GM21360 (cell line): Measurements from ENCODE around the gene PTS.

Experiments used
- ATAC-seq: cut with Tn5 transposase; IDR thresholded peaks from one replicate; pipeline ENCODE4 v1.9.1; 2021; ENCODE audit warnings: mild to moderate bottlenecking, moderate library complexity; ENCODE audit not compliant: unreplicated experiment

PTS gene

DNA sequence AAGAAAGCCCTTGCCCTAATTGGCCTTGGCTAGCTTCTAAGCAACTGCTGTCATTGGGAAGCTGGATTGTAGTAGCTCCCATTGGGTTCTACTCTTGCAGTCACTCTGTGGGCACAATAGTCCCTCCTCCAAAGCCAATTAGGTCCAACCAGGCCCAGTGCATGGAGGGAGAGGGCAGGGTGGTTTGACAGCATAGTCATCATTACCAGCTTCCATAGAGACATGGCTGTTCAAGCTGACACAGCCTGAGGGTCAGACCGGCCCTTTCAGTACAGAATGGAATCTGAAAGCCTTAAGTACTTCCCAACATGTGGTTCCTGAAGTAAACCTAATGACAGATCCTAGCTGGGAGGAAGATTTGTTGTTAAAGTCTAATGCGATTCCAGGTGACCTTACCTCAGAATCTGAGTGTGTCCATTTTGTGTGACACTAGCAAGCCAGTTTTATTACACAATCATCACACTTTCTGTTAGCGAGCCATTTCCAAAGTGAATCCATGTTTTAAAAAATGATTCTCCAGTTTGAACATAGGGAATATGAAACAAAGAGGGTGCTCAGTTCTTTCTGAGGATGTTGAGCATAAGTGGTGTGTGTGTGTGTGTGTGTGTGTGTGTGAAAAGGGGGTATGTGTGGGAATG is 27.5 kb downstream of the PTS start:
- ATAC-seq: no peak

- ATAC-seq: no peak
Measured at GRCh38 chr11:112255067-112255720, 29.0 kb downstream of the PTS start.

- no peak for ATAC-seq
Measured at GRCh38 chr11:112260490-112260889, 34.3 kb downstream of the PTS start, which contains the start of gene PLET1. Gene PLET1 (minus strand): TSS chr11:112260860. CDS start chr11:112260589, 271 bp downstream.

GRCh38 chr11:112265659-112266409 is 39.6 kb downstream of the PTS start:
- no peak for ATAC-seq

DNA sequence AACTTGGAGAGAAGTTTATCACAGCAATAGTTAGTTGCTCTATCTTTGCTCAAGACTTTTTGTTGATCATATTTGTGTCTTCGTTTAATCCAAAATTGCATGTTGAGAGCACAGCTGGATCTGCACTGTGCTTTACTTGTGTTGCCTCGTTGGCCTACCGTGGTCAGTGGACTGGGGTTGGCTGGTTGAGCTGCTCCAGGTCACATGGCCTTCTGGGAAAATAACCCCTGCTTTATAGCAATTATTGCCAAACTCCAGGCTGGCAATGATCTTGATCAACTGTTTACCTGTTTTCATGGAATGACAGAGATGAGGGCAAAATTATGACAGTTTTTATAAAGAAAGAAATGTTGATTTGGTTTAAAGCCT is 40.2 kb downstream of the PTS start:
- no peak for ATAC-seq

DNA sequence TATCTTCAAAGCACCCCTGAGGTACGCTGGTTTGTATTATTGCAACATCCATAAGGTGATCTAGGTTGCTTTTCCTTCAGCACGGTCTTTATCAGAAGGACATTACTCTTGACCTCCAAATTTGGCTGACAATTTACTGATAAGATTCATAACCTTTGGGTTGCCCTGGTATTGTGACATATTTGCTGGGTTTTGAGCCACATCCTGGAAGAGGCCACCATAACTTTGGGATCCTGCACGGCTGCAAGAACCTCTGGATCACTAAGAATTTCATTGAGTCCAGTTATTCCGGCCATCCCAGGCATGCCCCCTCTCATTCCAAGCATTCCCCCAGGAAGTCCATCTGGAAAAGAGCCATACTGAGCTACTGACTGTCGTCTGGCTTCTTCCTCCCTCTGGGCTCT is 41.0 kb downstream of the PTS start:
- no peak for ATAC-seq

- ATAC-seq: no peak
Measured at GRCh38 chr11:112268406-112268805, 42.2 kb downstream of the PTS start.

GRCh38 chr11:112269139-112269538 is 42.9 kb downstream of the PTS start:
- ATAC-seq: no peak

DNA sequence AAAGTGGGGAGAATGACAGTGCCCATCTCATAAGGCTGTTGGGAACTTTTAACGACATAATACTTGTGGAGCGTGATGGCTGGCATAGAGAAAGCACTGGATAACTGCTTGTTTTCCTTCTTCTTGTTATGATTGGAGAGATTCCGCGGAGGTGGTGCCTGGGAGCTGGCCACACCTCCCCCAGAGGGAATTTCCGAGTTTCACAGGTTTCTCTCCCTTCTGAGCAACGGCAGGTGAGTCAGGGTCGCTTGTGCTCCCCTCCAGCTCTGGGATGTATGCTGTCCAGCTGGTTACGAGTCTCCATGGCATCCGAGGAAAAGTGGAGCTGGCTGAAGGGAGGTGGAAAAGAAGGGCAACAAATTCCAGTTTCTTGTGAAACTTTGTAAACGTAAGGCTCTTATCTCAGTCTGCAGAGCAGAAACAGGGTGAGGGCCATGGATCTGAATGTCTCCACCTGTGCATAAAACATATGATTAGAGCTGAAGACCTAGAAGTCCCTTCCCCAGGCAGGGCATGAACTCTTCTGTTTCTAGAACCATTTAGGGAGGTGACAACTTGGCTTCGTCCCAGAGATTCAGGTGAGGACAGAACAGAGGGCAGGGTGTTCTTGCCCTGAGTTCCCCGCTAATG is 44.4 kb downstream of the PTS start:
- no peak for ATAC-seq

DNA sequence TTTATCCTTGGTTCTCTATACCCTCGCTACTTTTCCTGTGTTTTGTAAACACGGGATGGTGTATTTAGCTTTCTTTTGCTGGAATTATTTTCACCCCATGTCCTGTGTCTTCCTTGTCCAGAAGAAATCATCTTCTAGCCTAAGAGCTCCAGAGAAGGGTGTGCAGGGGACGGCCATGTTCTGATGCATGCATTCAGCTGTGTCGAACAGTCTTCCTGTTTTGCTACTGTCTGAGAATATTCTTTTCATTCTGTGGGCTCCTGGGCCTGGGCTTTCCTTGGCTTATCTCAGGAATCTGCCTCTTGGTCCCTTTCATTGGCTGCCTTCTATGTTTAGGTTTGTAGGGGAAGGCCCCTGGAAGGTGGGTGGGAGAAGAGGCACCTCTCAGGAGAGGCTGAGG is 45.0 kb downstream of the PTS start:
- no peak for ATAC-seq

DNA sequence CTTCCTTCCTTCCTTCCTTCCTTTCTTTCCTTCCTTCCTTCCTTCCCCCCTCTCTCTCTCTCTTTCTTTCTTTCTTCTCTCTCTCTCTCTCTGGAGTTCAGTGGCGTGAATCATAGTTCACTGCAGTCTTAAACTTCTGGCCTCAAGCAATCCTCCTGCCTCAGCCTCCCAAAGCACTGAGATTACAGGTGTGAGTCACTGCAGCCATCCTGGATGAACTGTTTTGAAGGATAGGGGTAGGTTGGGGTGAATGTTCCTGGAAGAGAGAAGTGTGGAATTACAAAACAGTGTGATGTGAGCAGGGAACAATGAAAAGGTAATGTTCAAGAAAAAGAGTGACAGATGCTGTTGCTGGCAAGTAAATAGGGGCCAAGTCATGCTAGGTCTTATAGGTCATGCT is 46.8 kb downstream of the PTS start:
- ATAC-seq: no peak

DNA sequence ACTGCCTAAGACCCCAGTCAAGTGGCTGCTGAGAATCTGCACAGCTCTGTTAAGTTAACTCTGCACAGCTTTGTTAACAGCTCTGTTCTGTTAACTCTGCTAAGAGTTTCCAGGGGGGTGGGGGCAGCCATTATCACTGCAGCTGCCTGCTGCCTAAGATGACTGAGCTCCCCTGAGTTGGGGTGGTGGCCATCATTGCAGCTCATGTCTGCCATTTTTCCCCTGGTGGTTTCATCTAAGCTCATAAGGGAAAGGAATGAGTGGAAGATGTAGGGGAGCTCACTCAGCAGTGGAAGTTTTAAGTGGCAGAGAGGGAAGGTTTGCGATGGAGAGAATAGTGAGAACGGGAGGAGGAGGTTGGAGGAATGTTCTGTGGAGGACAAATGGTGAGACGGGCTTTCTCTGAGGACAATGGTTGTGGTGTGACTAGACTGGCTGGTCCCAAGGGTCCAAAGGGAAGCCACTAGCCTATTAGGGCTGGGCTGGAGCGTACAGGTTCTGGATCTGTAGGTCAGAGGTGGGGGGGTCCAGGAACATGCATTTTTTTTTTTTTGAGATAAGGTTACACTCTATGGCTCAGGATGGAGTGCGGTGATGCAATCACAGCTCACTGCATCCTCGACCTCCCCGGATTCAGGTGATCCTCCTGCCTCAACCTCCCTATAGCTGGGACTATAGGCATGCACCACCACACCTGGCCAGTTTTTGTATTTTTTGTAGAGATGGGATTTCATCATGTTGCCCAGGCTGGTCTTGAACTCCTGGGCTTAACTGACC is 48.0 kb downstream of the PTS start:
- ATAC-seq: no peak

DNA sequence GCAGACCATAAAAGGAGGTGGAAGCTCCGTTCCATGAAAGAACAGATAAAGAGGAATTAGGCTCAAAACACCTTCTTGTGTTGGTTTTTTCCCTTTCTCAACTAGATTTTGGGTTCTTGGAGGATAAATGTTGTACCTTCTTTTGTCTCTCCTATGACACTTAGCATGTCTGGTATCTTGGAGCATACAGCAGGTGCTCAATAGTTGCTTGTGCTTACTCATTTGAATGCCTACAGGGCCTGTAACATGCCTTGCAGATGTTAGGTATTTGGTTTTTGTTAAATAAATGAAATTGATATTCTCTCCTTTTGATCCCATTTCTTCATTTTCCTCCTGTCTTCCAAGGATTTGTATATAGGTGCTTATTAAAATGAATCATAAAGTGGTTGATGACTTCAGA is 50.8 kb downstream of the PTS start:
- no peak for ATAC-seq

DNA sequence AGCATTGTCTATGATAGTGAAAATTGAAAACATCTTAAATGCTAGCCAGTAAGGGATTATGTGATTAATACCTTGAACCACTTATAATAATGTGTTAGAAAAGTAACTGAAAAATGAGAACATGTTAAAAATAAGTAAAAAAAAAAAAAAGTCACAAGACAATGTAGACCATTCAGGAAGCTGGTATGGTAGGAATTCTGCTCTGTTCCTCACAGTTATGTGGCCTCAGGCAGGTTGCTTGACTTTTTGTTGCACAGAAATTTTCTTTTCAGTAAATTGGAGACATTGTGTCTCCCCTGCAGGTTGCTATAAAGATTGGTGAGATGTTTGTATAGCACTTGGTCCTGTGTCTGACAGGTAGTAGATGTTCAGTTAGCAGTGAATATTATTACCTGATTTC is 51.7 kb downstream of the PTS start:
- no peak for ATAC-seq

GRCh38 chr11:112278803-112279202 is 52.6 kb downstream of the PTS start:
- ATAC-seq: no peak

- no peak for ATAC-seq
Measured at GRCh38 chr11:112279901-112280267, 53.7 kb downstream of the PTS start.

GRCh38 chr11:112280268-112281126 is 54.3 kb downstream of the PTS start:
- ATAC-seq: no peak

DNA sequence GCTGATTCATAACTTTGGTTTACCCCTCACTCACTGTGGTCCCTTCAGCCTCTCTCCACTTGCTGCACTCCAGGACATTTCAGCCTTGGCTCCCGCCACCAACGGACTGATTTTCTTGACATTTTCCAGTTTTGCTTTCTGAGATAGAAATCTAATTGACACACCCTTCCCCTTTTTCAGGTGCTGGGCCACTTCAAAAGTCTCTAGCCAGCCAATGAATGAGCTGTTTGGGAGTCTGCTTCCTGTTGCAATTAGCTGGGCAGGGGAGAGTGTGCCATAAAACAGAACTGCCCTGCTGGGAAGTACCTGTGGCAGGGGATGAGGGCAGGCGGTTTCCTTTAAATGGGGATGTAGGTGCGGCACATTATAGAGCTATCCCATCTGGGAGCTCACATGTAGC is 55.5 kb downstream of the PTS start:
- ATAC-seq: no peak
